Measurements from ENCODE around the gene SLAMF9.

The SLAMF9 gene

DNA sequence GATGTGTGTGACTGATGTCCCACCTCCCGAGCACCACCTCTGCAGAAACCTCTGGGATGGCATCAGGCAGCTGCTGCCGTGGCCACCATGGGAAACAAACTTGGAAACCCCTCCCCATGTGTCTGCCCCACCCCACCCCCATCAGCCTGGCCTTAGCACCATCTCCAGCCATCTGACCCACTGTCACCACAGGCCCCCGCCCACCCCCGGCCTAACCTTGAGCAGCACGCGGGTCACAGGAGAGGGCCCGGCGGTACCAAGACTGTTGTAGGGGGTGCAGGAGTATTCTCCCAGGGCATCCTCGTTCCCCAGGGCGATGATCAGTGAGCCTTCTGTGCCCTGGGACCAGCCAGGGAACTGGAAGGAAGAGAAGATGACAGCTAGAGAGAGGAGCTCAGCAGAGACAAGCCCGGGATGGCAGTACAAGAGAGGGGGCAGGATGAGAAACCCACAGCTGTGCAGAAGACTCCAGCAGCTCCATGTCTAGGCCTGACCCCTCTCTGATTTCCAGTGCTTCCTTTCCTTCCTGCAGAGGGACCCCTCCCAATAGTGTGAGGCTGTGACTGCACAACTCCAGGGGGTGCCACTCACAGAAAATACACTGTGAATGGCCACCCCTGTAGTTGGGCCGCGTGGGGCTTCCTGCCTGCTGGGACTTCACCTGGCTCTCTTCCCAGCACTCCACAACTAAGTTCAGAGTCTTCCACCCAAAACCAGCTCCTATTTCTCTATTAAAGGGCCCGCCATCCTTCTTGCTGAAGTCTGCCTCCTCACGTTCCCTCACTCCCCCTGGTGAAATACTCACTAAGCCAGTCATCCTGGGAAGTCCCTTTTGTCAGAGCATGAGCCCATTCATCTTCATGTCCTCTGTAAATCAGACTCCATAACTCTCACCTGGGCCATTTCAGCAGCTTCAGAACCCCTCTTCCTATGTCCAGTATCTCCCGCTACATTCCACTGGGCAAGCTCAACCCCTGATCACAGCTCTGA lies 21.4 kb downstream of the SLAMF9 start:
- no peak for DNase-seq

DNA sequence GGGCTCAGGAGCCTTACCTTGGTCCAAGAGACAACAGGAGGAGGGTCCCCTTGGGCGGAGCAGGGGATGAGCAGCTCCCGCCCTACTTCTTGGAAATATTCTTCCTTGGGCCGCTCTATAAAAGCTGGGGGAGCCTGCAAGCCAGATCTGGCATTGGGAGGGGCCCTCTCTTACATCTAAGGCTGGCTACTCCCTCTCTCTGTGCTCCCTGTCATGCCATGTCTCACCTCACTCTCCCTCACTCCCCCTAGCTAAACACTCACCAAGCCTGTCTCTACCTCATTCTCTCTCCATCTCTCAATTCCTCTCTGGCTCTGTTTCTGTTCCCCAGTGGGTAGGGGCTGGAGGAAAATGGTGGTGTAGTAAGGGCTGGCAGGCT lies 22.3 kb downstream of the SLAMF9 start:
- DNase-seq, result no peak

- no peak for DNase-seq
Measured at GRCh38 chr1:159931101-159931794, 22.8 kb downstream of the SLAMF9 start.

GRCh38 chr1:159930634-159931033 lies 23.4 kb downstream of the SLAMF9 start:
- no peak for DNase-seq

- no peak for DNase-seq
Measured at GRCh38 chr1:159930216-159930615, 23.8 kb downstream of the SLAMF9 start.

DNA sequence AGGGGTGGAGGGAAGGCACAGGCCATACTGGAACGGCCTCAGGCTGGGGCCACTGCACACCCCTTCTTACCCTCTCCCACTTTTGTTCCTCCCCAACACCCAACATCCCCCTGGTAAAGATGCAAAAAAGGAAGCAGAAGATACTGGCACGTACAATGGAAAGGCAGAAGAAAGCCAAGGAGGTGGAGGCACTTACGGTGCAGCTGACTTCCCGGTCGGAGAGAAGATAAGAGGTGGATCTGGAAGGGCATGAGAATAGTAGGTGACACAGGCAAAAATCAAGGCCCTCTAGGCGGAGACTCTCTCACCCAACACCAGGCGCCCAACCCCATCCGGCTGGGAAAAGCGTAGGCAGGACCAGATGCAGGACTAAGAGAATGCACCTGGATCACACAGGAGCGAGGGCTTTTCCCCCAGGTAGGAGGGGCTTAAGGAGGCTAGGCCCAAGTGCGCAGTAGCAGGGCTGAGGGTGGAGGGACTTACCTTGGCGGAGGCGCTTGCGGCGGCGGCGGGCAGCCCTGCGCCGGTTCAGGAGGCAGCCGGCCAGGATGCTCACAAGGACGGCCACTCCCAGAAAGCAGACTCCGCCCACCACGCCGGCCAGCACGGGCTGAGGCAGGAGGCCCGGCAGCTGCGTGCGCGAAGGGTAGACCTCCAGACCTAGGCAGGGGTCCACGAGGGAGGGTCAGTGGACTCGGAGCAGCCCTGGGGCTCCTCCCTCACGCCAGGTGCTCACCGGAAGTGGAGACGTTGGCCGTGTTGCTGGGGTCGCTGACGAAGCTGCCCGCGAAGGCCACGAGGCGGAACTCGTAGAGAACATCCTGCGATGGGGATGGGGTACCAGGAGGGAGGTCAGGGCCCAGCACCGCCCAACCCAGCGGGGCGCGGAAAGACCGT lies 24.6 kb downstream of the SLAMF9 start:
- DNase-seq, result no peak

GRCh38 chr1:159928491-159929050 lies 25.5 kb downstream of the SLAMF9 start:
- DNase-seq, result no peak

DNA sequence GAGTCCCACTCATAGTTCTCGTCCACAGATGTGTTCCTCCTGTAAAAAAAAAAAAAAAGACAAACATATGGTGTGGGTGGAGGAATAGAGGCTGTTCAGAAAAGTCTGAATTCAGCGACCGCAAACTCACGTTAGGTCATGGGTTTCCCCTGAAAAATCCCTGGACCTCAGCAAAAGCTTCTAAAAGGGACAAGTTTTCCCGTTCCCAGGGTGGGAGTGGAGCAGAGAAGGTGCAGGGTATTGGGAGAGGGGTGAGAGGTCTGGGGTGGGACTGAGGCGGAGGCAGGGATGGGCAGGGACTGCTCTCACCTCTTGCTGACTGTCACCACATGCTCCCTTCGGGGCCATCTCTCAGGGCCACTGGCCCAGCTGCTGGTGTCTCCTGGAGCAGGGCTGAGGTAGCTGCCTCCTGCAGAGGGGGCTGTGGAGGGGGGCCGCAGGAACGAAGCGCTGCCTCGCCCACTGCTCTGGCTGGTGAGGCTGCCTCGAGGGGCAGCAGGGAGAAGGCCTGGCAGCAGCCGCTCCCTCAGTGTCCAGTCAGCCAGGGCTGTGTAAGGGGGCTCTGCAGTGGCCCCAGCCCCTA lies 26.1 kb downstream of the SLAMF9 start:
- DNase-seq, result no peak

DNA sequence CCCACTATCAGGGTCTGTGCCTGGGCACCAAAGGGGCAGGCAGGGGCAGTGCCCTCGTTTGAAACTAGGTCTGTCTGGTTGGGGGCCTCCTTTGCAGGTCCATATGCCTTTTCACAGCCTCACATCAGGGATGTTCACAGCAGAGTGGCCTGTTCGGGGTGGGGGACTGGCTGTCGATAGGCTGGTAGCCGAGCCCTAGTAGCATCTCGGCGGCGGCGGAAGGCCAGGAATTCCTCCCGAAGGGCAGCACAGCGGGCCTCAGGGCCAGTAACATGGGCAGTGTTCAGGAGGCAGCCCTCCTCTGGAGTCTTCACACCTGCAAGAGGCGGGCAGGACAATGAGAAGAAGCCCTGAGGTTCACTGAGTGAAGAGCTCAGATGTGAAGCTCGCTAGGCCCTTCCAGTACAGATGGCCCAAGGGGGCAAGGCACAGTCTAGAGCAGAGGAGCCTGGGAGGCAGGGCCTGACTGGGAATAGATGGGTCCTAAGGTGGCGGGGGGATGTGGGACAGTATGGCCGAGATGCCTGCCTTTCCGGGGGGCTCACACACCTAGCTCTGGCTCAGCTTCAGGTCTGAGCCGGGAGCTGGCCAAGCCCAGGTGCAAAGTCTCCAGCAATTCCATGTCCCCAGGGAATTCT lies 26.7 kb downstream of the SLAMF9 start:
- no peak for DNase-seq

DNA sequence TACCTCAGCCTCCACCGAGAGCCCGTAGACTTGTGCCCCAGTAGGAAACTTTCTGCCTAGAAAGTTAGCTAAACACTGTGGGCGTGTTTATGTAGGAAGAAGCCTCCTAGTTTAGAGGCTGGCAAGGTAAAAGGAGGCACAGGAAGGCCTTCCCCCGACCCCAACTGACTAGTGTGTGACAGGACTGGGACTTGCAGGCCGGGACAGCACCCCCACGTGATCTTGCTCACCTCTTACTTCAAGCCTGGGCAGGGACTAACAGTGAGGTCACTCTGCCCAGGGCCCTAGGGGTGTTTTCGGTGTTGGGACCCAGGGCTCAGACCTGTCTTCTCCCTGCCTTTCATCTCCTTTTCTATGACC lies 28.3 kb downstream of the SLAMF9 start:
- DNase-seq, result peak; percentile 17

DNA sequence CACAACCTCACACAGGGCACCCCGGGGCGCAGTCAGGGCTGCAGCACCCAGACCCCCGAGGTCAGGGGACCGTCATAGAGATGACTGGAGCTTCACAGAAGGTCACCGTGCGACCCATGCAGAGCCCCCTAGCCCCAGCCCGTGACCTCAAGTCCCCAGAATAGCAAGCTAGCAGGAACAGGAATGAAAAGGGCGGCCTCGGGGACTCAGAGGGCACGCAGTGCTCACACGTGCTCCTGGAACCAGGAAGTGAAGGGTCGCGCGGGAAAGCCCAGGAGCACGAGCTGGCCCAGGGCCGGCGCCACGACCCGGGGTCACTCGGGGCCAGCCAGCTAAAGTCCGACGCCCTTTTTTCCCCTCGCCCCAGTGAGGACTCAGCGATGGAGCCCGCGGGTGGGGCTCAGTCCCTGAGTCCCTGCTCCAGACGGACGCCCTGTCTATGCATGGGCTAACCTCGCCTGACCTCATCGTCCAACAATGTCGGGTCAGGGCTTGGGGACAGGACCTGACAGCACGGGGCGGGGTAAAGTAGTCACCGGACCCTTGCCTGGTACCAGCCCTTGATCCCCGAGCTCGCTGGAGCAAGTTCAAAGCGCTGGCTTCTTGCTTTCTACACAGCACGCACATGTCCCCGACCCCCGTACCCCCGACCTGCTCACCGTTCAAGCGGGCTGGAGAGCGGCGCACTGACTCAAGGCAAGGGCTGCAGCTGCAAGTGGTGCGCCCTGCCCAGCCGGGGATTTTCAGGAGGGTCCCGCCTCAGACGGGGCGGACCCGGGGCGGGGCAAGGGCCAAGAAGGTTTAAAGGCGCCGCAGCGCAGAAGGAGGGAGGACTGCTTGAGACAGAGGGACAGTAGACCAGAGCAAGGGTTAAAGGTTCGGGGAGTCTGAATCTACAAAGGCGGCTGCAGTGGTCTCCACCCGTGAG lies 29.0 kb downstream of the SLAMF9 start, which contains the start of gene TAGLN2:
Gene TAGLN2, minus strand, starts transcription at position 717 of the 928 bp plus-strand sequence. CDS start 4,998 bp downstream, outside the sequence.
- peak; percentile 90 for DNase-seq

DNA sequence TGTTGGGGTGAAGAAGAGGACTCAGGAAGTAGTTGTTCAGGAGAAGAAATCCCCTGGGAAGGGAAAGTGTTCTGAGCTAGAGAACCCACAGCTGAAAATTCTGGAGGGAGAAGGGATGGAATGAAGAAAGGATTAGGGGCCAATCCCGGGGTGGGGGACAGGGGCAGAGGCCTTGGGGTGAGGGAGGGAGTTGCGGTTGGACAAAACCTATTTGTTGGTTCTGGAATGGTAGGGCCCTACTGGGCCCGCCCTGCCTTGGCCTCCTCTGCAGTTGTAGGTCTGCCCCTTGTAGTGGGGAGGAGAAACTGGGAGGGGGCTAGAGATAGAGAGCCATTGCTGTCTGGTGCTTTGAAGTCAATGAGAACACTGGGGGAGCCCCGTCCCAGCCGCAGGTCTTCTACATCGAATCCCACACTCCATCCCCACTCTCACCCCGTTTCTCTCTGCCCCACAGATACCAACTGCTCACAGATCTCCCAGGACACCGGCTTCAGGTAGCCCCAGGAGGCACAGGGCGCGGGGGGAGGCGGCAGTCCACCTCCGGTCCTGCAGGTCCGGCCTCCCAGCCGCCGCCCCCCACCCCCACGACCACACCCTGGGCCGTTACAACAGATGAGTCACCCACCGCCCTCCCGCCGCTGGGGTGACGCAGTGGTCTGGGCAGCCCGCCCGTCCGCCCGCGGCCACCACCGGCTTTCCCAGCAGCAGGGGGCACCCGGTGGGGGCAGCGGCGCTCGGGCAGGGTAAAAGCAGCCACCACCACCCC lies 29.8 kb downstream of the SLAMF9 start:
- peak; percentile 89 for DNase-seq

DNA sequence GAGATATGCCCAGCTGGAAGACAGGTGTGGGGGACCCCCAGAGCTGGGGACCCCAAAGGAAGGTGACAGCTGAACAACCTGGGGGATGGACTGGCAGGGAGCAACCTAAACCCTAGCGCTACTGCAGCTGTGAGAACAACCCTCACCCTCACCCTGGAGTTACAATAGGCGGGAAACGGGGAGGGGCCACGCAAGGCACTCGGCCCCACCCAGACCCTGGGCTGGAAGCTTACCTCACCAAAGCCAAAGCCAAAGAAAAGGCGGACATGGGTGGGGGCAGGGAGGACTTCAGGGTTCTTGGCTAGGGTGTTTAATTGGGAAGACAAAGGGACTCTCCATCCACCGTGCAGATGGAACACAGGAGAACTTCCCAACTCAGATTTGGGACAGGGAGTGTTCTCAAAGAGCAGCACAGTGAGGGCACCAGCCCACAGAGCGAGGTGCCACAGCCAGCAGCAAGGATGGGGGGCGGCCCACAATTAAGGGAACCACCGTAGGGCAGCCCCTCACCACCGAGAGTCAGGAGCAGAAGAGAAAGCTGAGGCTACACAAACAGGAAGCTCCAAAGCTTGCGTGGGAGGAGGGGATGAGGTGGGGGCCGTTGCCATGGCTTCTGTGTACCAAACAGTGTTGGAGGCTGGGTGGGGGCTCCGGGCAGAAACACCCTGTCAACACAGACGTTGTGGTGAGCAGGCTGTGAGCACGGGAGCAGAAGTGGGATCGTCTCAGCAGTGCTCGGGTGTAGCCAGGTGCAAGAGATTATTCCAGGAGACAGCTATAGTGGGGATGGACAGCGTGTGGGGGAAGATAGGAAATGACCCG lies 30.6 kb downstream of the SLAMF9 start:
- DNase-seq, result peak; percentile 94

GRCh38 chr1:159922511-159923202 lies 31.4 kb downstream of the SLAMF9 start:
- DNase-seq, result no peak

DNA sequence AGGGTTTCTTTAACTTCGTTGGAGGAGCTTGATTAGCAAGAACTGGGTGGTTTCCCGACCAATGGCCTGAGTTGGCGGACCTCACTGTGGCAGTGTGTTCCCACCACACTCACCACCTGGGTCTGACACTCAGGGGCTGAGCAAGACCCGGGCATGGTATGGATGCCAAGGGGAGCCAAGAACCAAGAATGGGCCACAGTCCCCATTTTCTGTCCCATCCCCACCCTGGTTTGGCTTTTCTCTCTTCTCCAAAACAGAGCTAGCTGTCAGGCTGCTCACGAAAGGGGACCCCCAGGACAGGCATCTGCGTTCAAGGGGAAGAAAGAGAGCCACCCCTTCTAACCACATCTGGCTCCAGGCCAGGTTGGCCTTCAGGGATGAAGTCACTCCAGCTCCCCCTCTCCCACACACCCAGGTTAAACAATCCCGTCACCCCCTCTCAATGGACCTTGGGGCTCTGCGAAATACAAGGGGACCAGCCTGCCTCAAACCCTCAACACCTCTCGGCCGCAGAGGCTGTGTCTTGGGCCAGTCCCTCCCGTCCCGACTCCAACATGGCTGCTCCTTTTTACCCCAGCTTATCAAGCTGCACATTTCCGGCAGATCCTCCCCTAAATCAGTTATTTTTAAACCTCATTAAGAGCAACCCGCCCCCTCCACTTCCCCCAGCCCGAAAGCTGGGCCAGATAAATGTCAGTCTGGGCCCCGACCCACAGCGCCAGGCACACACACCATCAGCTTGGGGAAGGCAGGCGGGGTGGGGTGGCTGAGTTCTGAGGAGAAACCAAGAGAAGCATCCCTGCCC lies 32.1 kb downstream of the SLAMF9 start:
- no peak for DNase-seq

DNA sequence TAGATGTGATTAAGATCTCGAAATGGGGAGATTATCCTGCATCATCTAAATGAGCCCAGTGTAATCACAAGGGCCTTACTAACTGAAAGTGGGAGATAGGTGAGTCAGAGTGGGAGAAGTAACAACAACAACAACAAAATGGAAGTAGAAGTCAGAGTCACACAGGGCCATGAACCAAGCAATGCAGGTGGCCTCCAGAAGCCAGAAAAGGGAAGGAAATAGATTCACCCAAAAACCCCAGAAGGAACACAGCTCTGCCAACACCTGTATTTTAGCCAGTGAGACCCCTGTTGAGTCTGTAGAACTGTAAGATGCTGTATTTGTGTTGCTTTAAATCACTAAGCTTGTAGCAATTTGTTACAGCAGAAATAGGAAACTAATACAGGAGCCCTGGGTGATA lies 32.8 kb downstream of the SLAMF9 start:
- DNase-seq, result peak; percentile 61

DNA sequence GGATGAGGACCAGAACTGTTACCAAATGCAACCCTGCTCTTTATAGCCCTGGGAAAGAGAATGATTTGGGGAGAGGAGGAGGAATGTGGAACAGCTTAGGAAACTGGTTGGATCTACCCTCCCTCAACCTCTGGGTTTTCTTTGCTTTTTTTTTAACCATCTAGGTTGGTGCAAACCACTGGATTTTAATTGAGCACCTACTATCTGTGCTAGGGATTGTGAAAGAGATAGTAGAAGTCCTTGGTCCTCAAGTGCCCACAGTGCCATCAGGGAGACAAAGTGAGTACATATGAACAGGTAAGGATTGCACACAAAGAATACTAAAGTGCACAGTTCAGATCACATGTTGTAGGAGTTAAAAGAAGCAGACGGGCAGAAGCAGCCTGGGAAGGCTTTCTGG lies 33.4 kb downstream of the SLAMF9 start:
- no peak for DNase-seq

Data from inflammatory macrophage treated with lipopolysaccharide for 4 hours (primary cell).